Mesenteric fat pad (tissue), 1 donor: ENCODE results near the gene SNTG2. TPM values are rescaled to one million over a fixed set of nuclear protein-coding genes. Genes with fewer than 3 reads are reported as not detected.

Source experiments
- DNase-seq: peaks from one replicate; pipeline ENCODE4 v3.0.0-alpha.2; 2020; ENCODE audit warnings: low spot score
- total RNA-seq: library from RNA; stranded (reverse); fragmentation: NEBNext Ultra II Directional; extraction: Animal tissue kit (Norgen Biotek cat#: 25700); gene quantifications from one replicate; pipeline ENCODE4 v1.2.1, GENCODE V29; 2021
- donor health status: DM: yes; HTN: yes; CAD: no.

Gene SNTG2
- total RNA-seq, 1 donor from 2014 or later, result 5.6 TPM

GRCh38 chr2:1268034-1268433 lies 317.4 kb downstream of the SNTG2 start:
- no peak for DNase-seq

GRCh38 chr2:1269812-1270211 lies 319.2 kb downstream of the SNTG2 start:
- DNase-seq, result no peak

GRCh38 chr2:1272835-1273234 lies 322.2 kb downstream of the SNTG2 start:
- no peak for DNase-seq

- no peak for DNase-seq
These were observed 327.0 kb downstream of the SNTG2 start for GRCh38 chr2:1277634-1278033.

GRCh38 chr2:1278125-1278524 lies 327.5 kb downstream of the SNTG2 start:
- DNase-seq, result no peak

GRCh38 chr2:1278861-1279260 lies 328.2 kb downstream of the SNTG2 start:
- DNase-seq, result no peak

- DNase-seq, result no peak
These were observed 331.9 kb downstream of the SNTG2 start for GRCh38 chr2:1282552-1282951.

GRCh38 chr2:1283020-1283801 lies 332.6 kb downstream of the SNTG2 start:
- no peak for DNase-seq

- no peak for DNase-seq
These were observed 333.2 kb downstream of the SNTG2 start for GRCh38 chr2:1283871-1284270.

GRCh38 chr2:1286929-1287328 lies 336.3 kb downstream of the SNTG2 start:
- DNase-seq, result peak; percentile 11

- peak; percentile 51 for DNase-seq
These were observed 336.8 kb downstream of the SNTG2 start for GRCh38 chr2:1287427-1287826.

GRCh38 chr2:1294900-1295299 lies 344.3 kb downstream of the SNTG2 start:
- DNase-seq, result peak; percentile 53

GRCh38 chr2:1295740-1296139 lies 345.1 kb downstream of the SNTG2 start:
- DNase-seq, result peak; percentile 47

GRCh38 chr2:1297372-1298159 lies 346.9 kb downstream of the SNTG2 start:
- DNase-seq, result peak; percentile 83

- no peak for DNase-seq
These were observed 348.4 kb downstream of the SNTG2 start for GRCh38 chr2:1299043-1299442.

GRCh38 chr2:1300284-1300683 lies 349.6 kb downstream of the SNTG2 start:
- peak; percentile 72 for DNase-seq

- peak; percentile 51 for DNase-seq
These were observed 350.4 kb downstream of the SNTG2 start for GRCh38 chr2:1301056-1301455.

GRCh38 chr2:1305342-1306013 lies 354.8 kb downstream of the SNTG2 start:
- DNase-seq, result no peak

- peak; percentile 35 for DNase-seq
These were observed 355.5 kb downstream of the SNTG2 start for GRCh38 chr2:1306014-1306686.

GRCh38 chr2:1306687-1307516 lies 356.3 kb downstream of the SNTG2 start:
- no peak for DNase-seq
